ENCODE data around the gene RPL35. TPM values are rescaled to one million over a fixed set of nuclear protein-coding genes. Genes with fewer than 3 reads are reported as not detected.

The RPL35 gene
- total and polyA plus RNA-seq, 2 experiments from 2014 or later, result 1,202 to 4,143 TPM

DNA sequence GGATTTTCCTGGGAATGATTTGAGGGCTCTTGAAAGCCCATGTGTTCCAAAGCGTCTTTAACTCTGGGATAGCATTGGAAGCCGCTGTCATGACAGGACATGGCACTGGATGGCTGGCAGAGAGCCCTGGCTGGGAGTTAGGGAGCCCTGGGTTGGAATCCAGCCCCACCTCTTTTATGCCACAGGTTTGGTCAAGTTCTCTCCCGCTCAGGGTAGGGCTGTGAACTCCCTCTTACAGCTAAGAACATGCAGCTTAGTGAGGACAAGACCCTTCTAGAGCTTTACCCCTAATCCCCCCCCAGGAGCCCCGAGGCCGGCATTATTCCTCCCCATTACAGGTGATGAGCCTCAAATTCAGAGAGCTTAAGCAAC lies 47.6 kb downstream of the RPL35 start:
- Mint-ChIP-seq H3K36me3 (ENCODE audit: low read depth) (no peaks in the 10 kb centered on the region), H3K9me3 (no peaks in the 10 kb centered on the region), H3K27me3 (ENCODE audit: insufficient read depth, low read depth, poor library complexity) (peaks cover 12% of the 10 kb centered on the region), H3K27ac (peak overlapping the region; percentile 68; the same call in 1 of the 2 replicates), H3K4me3 (no peak overlapping the region), H3K4me1 (peaks cover 30% of the 10 kb centered on the region)
- Histone ChIP-seq H3K36me3 (ENCODE audit: insufficient read depth) (no peaks in the 10 kb centered on the region), H3K9me2 (ENCODE audit: insufficient read depth) (no peaks in the 10 kb centered on the region), H3F3A (replicated peaks; ENCODE audit: low read depth) (0 out of 2 replicates have a peak, but pooled peaks cover 4% of the 10 kb centered on the region), H2AFZ (no peak overlapping the region), H4K20me1 (replicated peaks; ENCODE audit: insufficient read depth) (no peaks in the 10 kb centered on the region), H3K27me3 (ENCODE audit: insufficient read depth) (no peaks in the 10 kb centered on the region), H3K27ac (ENCODE audit: low read depth) (0 out of 2 replicates have a peak overlapping the region, but pooled peaks have one; percentile 45), H3K79me2 (replicated peaks; ENCODE audit: insufficient read depth) (no peaks in the 10 kb centered on the region), H3K4me2 (no peak overlapping the region), H3K4me3 (no peak overlapping the region), H3K4me1 (ENCODE audit: insufficient read depth) (peaks cover 14% of the 10 kb centered on the region)
- ATAC-seq (no peak), DNase-seq (ENCODE audit: low spot score) (no peak)
- TF ChIP-seq EZH2phosphoT487 (IDR thresholded peaks at IDR 0.05; ENCODE audit: unreplicated experiment), result no peak
- TF ChIP-seq STAT1 (IDR thresholded peaks at IDR 0.05; ENCODE audit: unreplicated experiment), result no peak
- TF ChIP-seq, protein P1, sequence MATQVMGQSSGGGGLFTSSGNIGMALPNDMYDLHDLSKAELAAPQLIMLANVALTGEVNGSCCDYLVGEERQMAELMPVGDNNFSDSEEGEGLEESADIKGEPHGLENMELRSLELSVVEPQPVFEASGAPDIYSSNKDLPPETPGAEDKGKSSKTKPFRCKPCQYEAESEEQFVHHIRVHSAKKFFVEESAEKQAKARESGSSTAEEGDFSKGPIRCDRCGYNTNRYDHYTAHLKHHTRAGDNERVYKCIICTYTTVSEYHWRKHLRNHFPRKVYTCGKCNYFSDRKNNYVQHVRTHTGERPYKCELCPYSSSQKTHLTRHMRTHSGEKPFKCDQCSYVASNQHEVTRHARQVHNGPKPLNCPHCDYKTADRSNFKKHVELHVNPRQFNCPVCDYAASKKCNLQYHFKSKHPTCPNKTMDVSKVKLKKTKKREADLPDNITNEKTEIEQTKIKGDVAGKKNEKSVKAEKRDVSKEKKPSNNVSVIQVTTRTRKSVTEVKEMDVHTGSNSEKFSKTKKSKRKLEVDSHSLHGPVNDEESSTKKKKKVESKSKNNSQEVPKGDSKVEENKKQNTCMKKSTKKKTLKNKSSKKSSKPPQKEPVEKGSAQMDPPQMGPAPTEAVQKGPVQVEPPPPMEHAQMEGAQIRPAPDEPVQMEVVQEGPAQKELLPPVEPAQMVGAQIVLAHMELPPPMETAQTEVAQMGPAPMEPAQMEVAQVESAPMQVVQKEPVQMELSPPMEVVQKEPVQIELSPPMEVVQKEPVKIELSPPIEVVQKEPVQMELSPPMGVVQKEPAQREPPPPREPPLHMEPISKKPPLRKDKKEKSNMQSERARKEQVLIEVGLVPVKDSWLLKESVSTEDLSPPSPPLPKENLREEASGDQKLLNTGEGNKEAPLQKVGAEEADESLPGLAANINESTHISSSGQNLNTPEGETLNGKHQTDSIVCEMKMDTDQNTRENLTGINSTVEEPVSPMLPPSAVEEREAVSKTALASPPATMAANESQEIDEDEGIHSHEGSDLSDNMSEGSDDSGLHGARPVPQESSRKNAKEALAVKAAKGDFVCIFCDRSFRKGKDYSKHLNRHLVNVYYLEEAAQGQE (IDR thresholded peaks at IDR 0.05; ENCODE audit: unreplicated experiment), result no peak
- TF ChIP-seq, protein P2, sequence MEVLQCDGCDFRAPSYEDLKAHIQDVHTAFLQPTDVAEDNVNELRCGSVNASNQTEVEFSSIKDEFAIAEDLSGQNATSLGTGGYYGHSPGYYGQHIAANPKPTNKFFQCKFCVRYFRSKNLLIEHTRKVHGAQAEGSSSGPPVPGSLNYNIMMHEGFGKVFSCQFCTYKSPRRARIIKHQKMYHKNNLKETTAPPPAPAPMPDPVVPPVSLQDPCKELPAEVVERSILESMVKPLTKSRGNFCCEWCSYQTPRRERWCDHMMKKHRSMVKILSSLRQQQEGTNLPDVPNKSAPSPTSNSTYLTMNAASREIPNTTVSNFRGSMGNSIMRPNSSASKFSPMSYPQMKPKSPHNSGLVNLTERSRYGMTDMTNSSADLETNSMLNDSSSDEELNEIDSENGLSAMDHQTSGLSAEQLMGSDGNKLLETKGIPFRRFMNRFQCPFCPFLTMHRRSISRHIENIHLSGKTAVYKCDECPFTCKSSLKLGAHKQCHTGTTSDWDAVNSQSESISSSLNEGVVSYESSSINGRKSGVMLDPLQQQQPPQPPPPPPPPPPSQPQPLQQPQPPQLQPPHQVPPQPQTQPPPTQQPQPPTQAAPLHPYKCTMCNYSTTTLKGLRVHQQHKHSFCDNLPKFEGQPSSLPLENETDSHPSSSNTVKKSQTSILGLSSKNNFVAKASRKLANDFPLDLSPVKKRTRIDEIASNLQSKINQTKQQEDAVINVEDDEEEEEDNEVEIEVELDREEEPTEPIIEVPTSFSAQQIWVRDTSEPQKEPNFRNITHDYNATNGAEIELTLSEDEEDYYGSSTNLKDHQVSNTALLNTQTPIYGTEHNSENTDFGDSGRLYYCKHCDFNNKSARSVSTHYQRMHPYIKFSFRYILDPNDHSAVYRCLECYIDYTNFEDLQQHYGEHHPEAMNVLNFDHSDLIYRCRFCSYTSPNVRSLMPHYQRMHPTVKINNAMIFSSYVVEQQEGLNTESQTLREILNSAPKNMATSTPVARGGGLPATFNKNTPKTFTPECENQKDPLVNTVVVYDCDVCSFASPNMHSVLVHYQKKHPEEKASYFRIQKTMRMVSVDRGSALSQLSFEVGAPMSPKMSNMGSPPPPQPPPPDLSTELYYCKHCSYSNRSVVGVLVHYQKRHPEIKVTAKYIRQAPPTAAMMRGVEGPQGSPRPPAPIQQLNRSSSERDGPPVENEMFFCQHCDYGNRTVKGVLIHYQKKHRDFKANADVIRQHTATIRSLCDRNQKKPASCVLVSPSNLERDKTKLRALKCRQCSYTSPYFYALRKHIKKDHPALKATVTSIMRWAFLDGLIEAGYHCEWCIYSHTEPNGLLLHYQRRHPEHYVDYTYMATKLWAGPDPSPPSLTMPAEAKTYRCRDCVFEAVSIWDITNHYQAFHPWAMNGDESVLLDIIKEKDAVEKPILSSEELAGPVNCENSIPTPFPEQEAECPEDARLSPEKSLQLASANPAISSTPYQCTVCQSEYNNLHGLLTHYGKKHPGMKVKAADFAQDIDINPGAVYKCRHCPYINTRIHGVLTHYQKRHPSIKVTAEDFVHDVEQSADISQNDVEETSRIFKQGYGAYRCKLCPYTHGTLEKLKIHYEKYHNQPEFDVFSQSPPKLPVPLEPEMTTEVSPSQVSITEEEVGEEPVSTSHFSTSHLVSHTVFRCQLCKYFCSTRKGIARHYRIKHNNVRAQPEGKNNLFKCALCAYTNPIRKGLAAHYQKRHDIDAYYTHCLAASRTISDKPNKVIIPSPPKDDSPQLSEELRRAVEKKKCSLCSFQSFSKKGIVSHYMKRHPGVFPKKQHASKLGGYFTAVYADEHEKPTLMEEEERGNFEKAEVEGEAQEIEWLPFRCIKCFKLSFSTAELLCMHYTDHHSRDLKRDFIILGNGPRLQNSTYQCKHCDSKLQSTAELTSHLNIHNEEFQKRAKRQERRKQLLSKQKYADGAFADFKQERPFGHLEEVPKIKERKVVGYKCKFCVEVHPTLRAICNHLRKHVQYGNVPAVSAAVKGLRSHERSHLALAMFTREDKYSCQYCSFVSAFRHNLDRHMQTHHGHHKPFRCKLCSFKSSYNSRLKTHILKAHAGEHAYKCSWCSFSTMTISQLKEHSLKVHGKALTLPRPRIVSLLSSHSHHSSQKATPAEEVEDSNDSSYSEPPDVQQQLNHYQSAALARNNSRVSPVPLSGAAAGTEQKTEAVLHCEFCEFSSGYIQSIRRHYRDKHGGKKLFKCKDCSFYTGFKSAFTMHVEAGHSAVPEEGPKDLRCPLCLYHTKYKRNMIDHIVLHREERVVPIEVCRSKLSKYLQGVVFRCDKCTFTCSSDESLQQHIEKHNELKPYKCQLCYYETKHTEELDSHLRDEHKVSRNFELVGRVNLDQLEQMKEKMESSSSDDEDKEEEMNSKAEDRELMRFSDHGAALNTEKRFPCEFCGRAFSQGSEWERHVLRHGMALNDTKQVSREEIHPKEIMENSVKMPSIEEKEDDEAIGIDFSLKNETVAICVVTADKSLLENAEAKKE (CRISPR knock-in tag; IDR thresholded peaks at IDR 0.05), result no peak

Data from GM23338 (cell line).